HUES6 (cell line): ENCODE results near the gene ZMAT1.
"Not testable (repeated sequence)": the region's sequence is repeated elsewhere in the genome, so short reads cannot be mapped to it uniquely, and the experiment has no call there.

Source experiments
- H3K27ac ChIP-seq: 2 replicates; pipeline ENCODE4 v1.7.0; 2013; ENCODE audit warnings: low read depth, mild to moderate bottlenecking, low read length, inconsistent platforms
- H3K27me3 ChIP-seq: 2 replicates; pipeline ENCODE4 v1.6.1; 2013; ENCODE audit warnings: low read length; ENCODE audit not compliant: control insufficient read depth, insufficient read depth
- H3K36me3 ChIP-seq: 2 replicates; pipeline ENCODE4 v1.6.1; 2013; ENCODE audit warnings: low read length; ENCODE audit not compliant: control insufficient read depth, insufficient read depth
- H3K4me1 ChIP-seq: 2 replicates; pipeline ENCODE4 v1.6.1; 2013; ENCODE audit warnings: low read length; ENCODE audit not compliant: control insufficient read depth, insufficient read depth
- H3K4me3 ChIP-seq: 2 replicates; pipeline ENCODE4 v1.5.1; 2013; ENCODE audit warnings: low read depth, low read length
- H3K9ac ChIP-seq: one replicate; pipeline ENCODE4 v1.6.1; 2013; ENCODE audit warnings: mild to moderate bottlenecking, low read length
- H3K9me3 ChIP-seq: 2 replicates; pipeline ENCODE4 v1.6.1; 2013; ENCODE audit warnings: low read depth, low read length; ENCODE audit not compliant: control insufficient read depth, insufficient read depth

ZMAT1 gene

GRCh38 chrX:101931488-101932248, at the start of gene ZMAT1:
TSS of gene ZMAT1 (minus strand) at chrX:101932027. CDS start at chrX:101932008, 19 bp downstream.
- Histone ChIP-seq H3K4me1 (peaks cover 15% of the 10 kb centered on the region), H3K36me3 (no peaks in the 10 kb centered on the region), H3K4me3 (peak within 1 kb of the TSS; percentile 77), H3K27ac (peak within 1 kb of the TSS; percentile 90), H3K27me3 (peaks cover 9% of the 10 kb centered on the region; the same call in 1 of the 2 replicates), H3K9me3 (peaks cover 9% of the 10 kb centered on the region), H3K9ac (peak within 1 kb of the TSS; percentile 83)

- Histone ChIP-seq H3K36me3 (no peaks in the 10 kb centered on the region), H3K9me3 (peaks cover 41% of the 10 kb centered on the region), H3K4me3 (no peak overlapping the region), H3K27me3 (no peaks in the 10 kb centered on the region; the same call in 1 of the 2 replicates), H3K4me1 (no peaks in the 10 kb centered on the region), H3K9ac (no peak overlapping the region), H3K27ac (no peak overlapping the region)
These were observed 45.3 kb upstream of the ZMAT1 start for GRCh38 chrX:101977106-101977505.

GRCh38 chrX:101973066-101973465, 41.2 kb upstream of the ZMAT1 start:
- Histone ChIP-seq H3K4me3 (no peak overlapping the region), H3K9ac (no peak overlapping the region), H3K36me3 (no peaks in the 10 kb centered on the region), H3K27ac (no peak overlapping the region), H3K9me3 (peaks cover 44% of the 10 kb centered on the region), H3K4me1 (no peaks in the 10 kb centered on the region), H3K27me3 (no peaks in the 10 kb centered on the region)

GRCh38 chrX:101964923-101965539, 33.2 kb upstream of the ZMAT1 start:
- H3K9ac ChIP-seq, result peak overlapping the region; percentile 48
- peaks cover 15% of the 10 kb centered on the region; the same call in 1 of the 2 replicates for H3K27me3 ChIP-seq
- peaks cover 18% of the 10 kb centered on the region for H3K4me1 ChIP-seq
- H3K9me3 ChIP-seq, result peaks cover 34% of the 10 kb centered on the region
- not testable (repeated sequence) for H3K36me3 ChIP-seq
- peak overlapping the region; percentile 50; the same call in 1 of the 2 replicates for H3K4me3 ChIP-seq
- peak overlapping the region; percentile 86; the same call in 1 of the 2 replicates for H3K27ac ChIP-seq

GRCh38 chrX:101958139-101958538, 26.3 kb upstream of the ZMAT1 start:
- no peak overlapping the region for H3K4me3 ChIP-seq
- H3K27me3 ChIP-seq, result peaks cover 24% of the 10 kb centered on the region; the same call in 1 of the 2 replicates
- H3K9me3 ChIP-seq, result peaks cover 32% of the 10 kb centered on the region
- H3K36me3 ChIP-seq, result peaks cover 24% of the 10 kb centered on the region; the same call in 1 of the 2 replicates
- no peak overlapping the region for H3K27ac ChIP-seq
- peaks cover 15% of the 10 kb centered on the region for H3K4me1 ChIP-seq
- no peak overlapping the region for H3K9ac ChIP-seq

GRCh38 chrX:101957174-101957573, 25.3 kb upstream of the ZMAT1 start:
- Histone ChIP-seq H3K4me3 (no peak overlapping the region), H3K27ac (no peak overlapping the region), H3K9ac (no peak overlapping the region), H3K9me3 (peaks cover 25% of the 10 kb centered on the region), H3K4me1 (peaks cover 15% of the 10 kb centered on the region), H3K27me3 (peaks cover 20% of the 10 kb centered on the region; the same call in 1 of the 2 replicates), H3K36me3 (peaks cover 23% of the 10 kb centered on the region; the same call in 1 of the 2 replicates)

GRCh38 chrX:101956556-101956955, 24.7 kb upstream of the ZMAT1 start:
- no peak overlapping the region for H3K27ac ChIP-seq
- H3K4me1 ChIP-seq, result peaks cover 11% of the 10 kb centered on the region
- H3K9ac ChIP-seq, result no peak overlapping the region
- peaks cover 16% of the 10 kb centered on the region; the same call in 1 of the 2 replicates for H3K27me3 ChIP-seq
- peaks cover 18% of the 10 kb centered on the region; the same call in 1 of the 2 replicates for H3K36me3 ChIP-seq
- H3K9me3 ChIP-seq, result peaks cover 21% of the 10 kb centered on the region
- no peak overlapping the region for H3K4me3 ChIP-seq

- Histone ChIP-seq H3K4me3 (no peak overlapping the region), H3K9ac (no peak overlapping the region), H3K36me3 (peaks cover 12% of the 10 kb centered on the region; the same call in 1 of the 2 replicates), H3K27ac (no peak overlapping the region), H3K4me1 (peaks cover 5% of the 10 kb centered on the region; the same call in 1 of the 2 replicates), H3K27me3 (no peaks in the 10 kb centered on the region; the same call in 1 of the 2 replicates), H3K9me3 (peaks cover 13% of the 10 kb centered on the region; the same call in 1 of the 2 replicates)
These were observed 18.8 kb upstream of the ZMAT1 start for GRCh38 chrX:101950581-101950980.

GRCh38 chrX:101932249-101932570, 383 bp upstream of the ZMAT1 start:
- Histone ChIP-seq H3K27me3 (peaks cover 9% of the 10 kb centered on the region; the same call in 1 of the 2 replicates), H3K4me1 (peaks cover 10% of the 10 kb centered on the region), H3K9ac (no peak overlapping the region), H3K27ac (no peak overlapping the region; the same call in 1 of the 2 replicates), H3K9me3 (peaks cover 9% of the 10 kb centered on the region), H3K36me3 (no peaks in the 10 kb centered on the region), H3K4me3 (peak overlapping the region; percentile 77; the same call in 1 of the 2 replicates)

- H3K9ac ChIP-seq, result peak overlapping the region; percentile 83
These were observed 715 bp downstream of the ZMAT1 start for GRCh38 chrX:101931136-101931487.

GRCh38 chrX:101925733-101926132, 6.1 kb downstream of the ZMAT1 start:
- Histone ChIP-seq H3K27me3 (no peaks in the 10 kb centered on the region), H3K4me1 (peaks cover 15% of the 10 kb centered on the region)

More at GRCh38 chrX:101931136-101931487, 715 bp downstream of the ZMAT1 start:
- Histone ChIP-seq H3K4me1 (peaks cover 15% of the 10 kb centered on the region), H3K4me3 (peak overlapping the region; percentile 77), H3K27ac (peak overlapping the region; percentile 90; the same call in 1 of the 2 replicates), H3K36me3 (no peaks in the 10 kb centered on the region), H3K9me3 (peaks cover 9% of the 10 kb centered on the region), H3K27me3 (peaks cover 9% of the 10 kb centered on the region; the same call in 1 of the 2 replicates)

More at GRCh38 chrX:101925733-101926132, 6.1 kb downstream of the ZMAT1 start:
- Histone ChIP-seq H3K9me3 (no peaks in the 10 kb centered on the region), H3K9ac (no peak overlapping the region), H3K36me3 (no peaks in the 10 kb centered on the region), H3K4me3 (no peak overlapping the region), H3K27ac (no peak overlapping the region)
